GM19043 (cell line): ENCODE measurements around the gene RGPD4.
"Not testable (repeated sequence)": the region's sequence is repeated elsewhere in the genome, so short reads cannot be mapped to it uniquely, and the experiment has no call there.

Experiments used
- ATAC-seq: cut with Tn5 transposase; IDR thresholded peaks from one replicate; pipeline ENCODE4 v1.9.1; 2021; ENCODE audit warnings: low read depth; ENCODE audit not compliant: unreplicated experiment

Gene RGPD4

GRCh38 chr2:107916696-107917370, 90.1 kb downstream of the RGPD4 start:
- not testable (repeated sequence) for ATAC-seq

- no peak for ATAC-seq
Measured at GRCh38 chr2:107927034-107927534, 100.4 kb downstream of the RGPD4 start.

DNA sequence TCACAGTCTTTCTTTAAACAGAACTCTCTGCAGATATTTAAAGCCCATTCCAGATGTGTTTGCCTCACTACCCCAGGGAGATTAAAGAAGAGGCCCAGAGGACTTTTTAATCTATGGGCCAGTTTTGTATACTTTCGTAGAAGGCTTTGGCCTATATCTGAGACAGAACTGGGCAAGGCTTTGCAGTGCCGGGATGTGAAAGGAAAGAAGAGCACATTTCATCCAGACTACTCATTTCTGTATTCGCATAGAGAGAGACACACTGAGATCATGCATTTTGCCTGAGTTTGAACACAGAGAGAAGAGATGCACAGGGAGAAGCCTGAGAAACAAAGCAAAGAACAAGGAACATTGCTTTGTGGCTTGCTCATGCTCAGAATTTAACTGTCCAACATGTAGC, 104.7 kb downstream of the RGPD4 start:
- ATAC-seq: no peak

DNA sequence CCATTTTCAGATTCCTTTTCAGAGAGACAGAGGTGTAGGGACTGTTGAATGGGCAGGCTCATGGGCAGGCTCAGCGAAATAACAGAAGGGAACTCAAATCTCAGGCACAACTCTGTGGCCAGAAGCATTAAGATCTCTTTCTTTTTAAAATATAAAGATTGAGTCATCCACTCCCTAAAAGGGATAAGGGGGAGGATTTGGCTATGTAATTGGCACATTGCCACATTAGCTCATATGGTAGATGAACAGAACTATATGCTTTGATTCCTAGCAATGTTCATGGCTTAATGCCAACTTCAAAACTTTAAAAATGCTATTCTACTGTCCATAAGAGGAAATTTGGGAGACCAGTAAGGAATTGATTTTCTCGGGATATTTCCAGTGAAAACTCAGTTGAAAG, 105.8 kb downstream of the RGPD4 start:
- ATAC-seq: no peak

- no peak for ATAC-seq
Measured at GRCh38 chr2:107932979-107933378, 106.3 kb downstream of the RGPD4 start.

DNA sequence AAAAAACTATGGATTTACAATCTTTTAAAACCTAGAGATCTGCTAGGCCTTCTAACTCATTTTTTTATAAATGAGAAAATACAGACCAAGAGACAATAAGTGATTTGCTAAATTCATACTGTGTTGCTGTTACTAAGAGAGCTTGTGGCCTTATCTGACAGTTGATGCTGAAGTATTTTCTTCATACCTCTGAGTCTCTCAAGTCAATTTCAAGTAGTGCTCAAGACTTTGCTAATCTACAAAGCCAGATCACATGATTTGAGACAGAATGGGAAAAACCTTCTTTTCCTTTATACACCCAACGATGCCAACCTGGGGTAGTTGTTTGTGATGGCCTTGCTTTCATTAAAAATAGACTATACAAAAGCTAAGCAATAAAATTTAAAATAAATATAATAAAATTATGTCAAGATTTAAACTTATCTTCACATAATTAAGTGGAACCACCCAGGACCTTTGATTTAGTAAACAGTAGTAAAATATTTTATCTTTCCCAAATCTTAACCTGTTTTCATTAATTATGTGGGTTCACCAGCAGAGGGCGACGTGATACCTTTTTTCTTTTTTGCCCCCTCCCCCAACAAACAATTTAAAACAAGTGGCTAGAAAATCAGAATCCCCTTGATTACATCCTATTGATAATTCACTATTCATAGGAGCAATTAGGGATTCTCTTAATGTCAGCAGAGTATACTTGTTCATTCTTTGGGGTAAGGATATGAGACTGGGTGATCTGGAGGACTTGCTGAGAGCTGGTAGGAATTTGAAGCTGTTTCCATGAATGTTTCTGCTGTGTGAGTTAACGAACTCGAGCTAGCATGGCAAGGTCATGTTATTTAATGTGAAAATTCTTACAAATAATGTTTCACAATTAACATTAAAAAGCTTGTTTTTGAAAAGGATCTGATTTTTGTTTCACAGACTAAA, 110.0 kb downstream of the RGPD4 start:
- no peak for ATAC-seq
